GM19372 (cell line): ENCODE results near the gene AGAP9.
"Not testable (repeated sequence)": the region's sequence is repeated elsewhere in the genome, so short reads cannot be mapped to it uniquely, and the experiment has no call there.

Experiments
- ATAC-seq: cut with Tn5 transposase; IDR thresholded peaks from one replicate; pipeline ENCODE4 v1.9.1; 2021; ENCODE audit warnings: mild to moderate bottlenecking, low read depth, moderate library complexity; ENCODE audit not compliant: unreplicated experiment

The AGAP9 gene

GRCh38 chr10:47523475-47523874 lies at the start of gene AGAP9:
Gene AGAP9, minus strand, starts transcription at chr10:47523638. Its CDS starts 112 bp downstream, at chr10:47523526.
- not testable (repeated sequence) for ATAC-seq

GRCh38 chr10:47571138-47571912 lies 47.9 kb upstream of the AGAP9 start:
- not testable (repeated sequence) for ATAC-seq

GRCh38 chr10:47566757-47567156 lies 43.3 kb upstream of the AGAP9 start:
- not testable (repeated sequence) for ATAC-seq

- ATAC-seq: not testable (repeated sequence)
Observed at GRCh38 chr10:47566108-47566699, 42.8 kb upstream of the AGAP9 start.

- ATAC-seq: not testable (repeated sequence)
Observed at GRCh38 chr10:47565517-47565920, 42.1 kb upstream of the AGAP9 start.

GRCh38 chr10:47564953-47565352 lies 41.5 kb upstream of the AGAP9 start:
- not testable (repeated sequence) for ATAC-seq

GRCh38 chr10:47564318-47564717 lies 40.9 kb upstream of the AGAP9 start:
- not testable (repeated sequence) for ATAC-seq

GRCh38 chr10:47560452-47560851 lies 37.0 kb upstream of the AGAP9 start:
- not testable (repeated sequence) for ATAC-seq

- ATAC-seq: not testable (repeated sequence)
Observed at GRCh38 chr10:47559718-47560308, 36.4 kb upstream of the AGAP9 start.

GRCh38 chr10:47558109-47558508 lies 34.7 kb upstream of the AGAP9 start:
- not testable (repeated sequence) for ATAC-seq

GRCh38 chr10:47557616-47558015 lies 34.2 kb upstream of the AGAP9 start:
- ATAC-seq: not testable (repeated sequence)

- ATAC-seq: not testable (repeated sequence)
Observed at GRCh38 chr10:47555334-47555733, 31.9 kb upstream of the AGAP9 start.

- not testable (repeated sequence) for ATAC-seq
Observed at GRCh38 chr10:47554552-47554951, 31.1 kb upstream of the AGAP9 start.

- ATAC-seq: not testable (repeated sequence)
Observed at GRCh38 chr10:47553860-47554247, 30.4 kb upstream of the AGAP9 start.

GRCh38 chr10:47553214-47553859 lies 29.9 kb upstream of the AGAP9 start:
- ATAC-seq: peak; percentile 87

GRCh38 chr10:47552719-47553118 lies 29.3 kb upstream of the AGAP9 start:
- ATAC-seq: peak; percentile 32

GRCh38 chr10:47547286-47547685 lies 23.8 kb upstream of the AGAP9 start:
- ATAC-seq: not testable (repeated sequence)

GRCh38 chr10:47536430-47536829 lies 13.0 kb upstream of the AGAP9 start:
- not testable (repeated sequence) for ATAC-seq

GRCh38 chr10:47502313-47502712 lies 21.1 kb downstream of the AGAP9 start:
- ATAC-seq: not testable (repeated sequence)

- ATAC-seq: not testable (repeated sequence)
Observed at GRCh38 chr10:47494226-47494625, 29.2 kb downstream of the AGAP9 start.

GRCh38 chr10:47491600-47491999 lies 31.8 kb downstream of the AGAP9 start, which contains the start of gene FAM25G:
Gene FAM25G, minus strand, starts transcription at chr10:47491700. Its CDS starts 26 bp downstream, at chr10:47491674.
- ATAC-seq: not testable (repeated sequence)
